ENCODE data around the gene GPRIN2.
A peak's percentile ranks its signal among the peaks of the same experiment; 100 is the strongest.
"Not testable (repeated sequence)": the region's sequence is repeated elsewhere in the genome, so short reads cannot be mapped to it uniquely, and the experiment has no call there.

The GPRIN2 gene

DNA sequence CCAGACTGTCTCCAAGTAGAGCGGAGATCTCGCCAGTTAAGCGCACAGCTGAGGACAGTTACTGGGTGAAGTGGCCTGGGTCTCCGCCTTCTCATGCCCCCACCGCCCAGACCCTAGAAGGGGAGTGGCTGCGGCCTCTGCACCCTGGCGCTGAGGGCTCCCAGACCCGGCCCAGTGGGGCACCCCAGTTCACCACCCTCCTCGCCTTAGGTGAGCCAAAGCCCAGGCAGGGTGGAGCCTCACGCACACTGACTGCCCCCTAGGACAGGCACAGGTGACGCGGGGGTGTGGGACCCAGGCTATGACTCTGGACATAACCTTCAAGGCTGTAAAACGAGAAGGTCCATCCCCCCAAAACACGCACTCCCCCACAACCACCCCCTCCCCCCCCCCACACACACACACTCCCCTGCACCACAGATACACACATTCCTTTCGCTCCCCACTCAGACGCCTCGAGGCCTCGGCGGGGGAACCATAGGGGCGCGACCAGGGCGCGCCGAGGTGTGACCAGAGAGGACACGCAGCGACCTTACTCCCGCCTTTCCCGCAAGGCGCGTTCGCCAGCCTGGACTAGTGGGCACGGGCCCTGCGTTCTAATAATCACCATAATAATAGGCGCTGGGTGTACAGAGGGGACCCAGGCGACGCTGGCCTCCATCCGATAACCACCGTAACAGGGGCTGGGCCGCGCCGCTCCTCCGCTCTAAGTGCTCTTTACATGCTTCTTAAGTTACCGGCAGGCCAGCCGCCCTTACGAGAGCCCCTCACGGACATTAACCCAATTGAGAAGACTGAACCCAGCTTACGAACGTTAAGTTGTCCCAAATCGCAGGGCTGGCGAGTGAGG, 21.4 kb upstream of the GPRIN2 start:
- not testable (repeated sequence) for H3K9me3 Mint-ChIP-seq, H3K4me3 Mint-ChIP-seq, H3K27ac Mint-ChIP-seq, H3K36me3 Mint-ChIP-seq, H3K27me3 Mint-ChIP-seq, ATAC-seq, H3K4me1 Mint-ChIP-seq

DNA sequence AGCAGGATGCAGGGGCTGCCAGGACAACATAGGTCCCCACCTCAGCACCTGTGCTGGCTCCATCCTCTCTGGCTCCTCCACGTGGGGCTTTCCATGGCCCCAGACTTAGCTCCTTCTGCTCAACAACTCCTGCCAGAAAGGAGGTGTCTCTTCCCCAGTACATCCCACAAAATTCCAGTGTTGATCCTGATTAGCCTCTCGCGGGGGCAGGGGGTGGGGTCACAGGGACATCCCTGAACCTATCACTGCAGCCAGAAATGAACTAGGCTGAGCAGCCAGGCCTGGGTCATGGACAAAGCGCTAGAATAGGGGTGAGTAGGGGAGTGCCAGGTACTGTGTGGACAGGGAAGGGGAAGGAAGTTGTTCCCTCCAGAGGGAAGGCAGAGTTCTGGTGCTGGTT, 17.4 kb upstream of the GPRIN2 start:
- H3K4me3 Mint-ChIP-seq, ATAC-seq, H3K4me1 Mint-ChIP-seq, H3K36me3 Mint-ChIP-seq, H3K27ac Mint-ChIP-seq, H3K27me3 Mint-ChIP-seq, H3K9me3 Mint-ChIP-seq: not testable (repeated sequence)

DNA sequence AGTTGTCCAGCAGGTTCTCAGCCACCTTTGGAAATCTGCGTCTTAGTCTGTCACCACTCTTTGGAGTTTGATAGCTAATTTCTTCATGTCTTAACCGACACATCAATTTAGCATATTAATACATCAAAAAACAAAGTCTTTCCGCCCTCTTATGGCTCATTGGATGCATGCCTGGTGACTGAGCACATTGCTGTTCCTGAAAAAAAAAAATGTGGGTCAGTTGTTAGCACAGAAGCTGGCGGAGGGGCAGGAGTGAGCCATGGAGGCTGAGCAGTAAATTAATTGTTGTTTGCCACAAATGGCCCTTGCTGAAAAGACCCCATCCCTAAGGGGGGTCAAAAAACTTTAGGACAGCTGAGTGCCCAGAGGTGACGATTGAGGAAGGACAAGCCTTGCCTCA, 16.9 kb upstream of the GPRIN2 start:
- not testable (repeated sequence) for H3K27ac Mint-ChIP-seq, H3K27me3 Mint-ChIP-seq, H3K36me3 Mint-ChIP-seq, H3K4me1 Mint-ChIP-seq, ATAC-seq, H3K9me3 Mint-ChIP-seq, H3K4me3 Mint-ChIP-seq

- ATAC-seq, H3K9me3 Mint-ChIP-seq, H3K4me3 Mint-ChIP-seq, H3K36me3 Mint-ChIP-seq, H3K27me3 Mint-ChIP-seq, H3K4me1 Mint-ChIP-seq, H3K27ac Mint-ChIP-seq: not testable (repeated sequence)
These were observed 16.3 kb upstream of the GPRIN2 start for GRCh38 chr10:46572765-46573164.

DNA sequence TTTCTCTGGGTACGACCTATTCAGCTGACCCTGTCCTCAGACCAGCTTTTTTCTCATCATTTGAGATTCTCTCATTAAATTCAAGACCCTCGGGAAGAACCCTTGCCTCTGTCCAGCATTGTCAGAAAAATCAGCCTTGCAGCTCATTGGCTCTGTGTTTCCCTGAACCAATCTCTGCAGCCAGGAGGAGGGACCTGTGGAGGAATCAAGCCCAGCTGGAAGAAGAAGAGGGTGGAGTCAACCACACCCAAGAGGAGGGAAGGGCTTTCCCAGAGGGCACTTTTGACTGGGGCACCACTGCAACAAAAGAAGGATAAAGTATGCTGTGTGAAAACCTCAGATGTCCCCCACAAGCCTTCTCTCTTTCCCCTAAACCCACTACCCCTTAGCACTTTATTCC, 14.2 kb upstream of the GPRIN2 start:
- H3K4me3 Mint-ChIP-seq = not testable (repeated sequence)

GRCh38 chr10:46567151-46567550, 10.7 kb upstream of the GPRIN2 start:
- H3K27me3 Mint-ChIP-seq, H3K36me3 Mint-ChIP-seq, H3K4me1 Mint-ChIP-seq, H3K4me3 Mint-ChIP-seq, ATAC-seq, H3K27ac Mint-ChIP-seq, H3K9me3 Mint-ChIP-seq: not testable (repeated sequence)

More for the DNA sequence above, 14.2 kb upstream of the GPRIN2 start:
- not testable (repeated sequence) for H3K9me3 Mint-ChIP-seq, H3K27me3 Mint-ChIP-seq, H3K27ac Mint-ChIP-seq, ATAC-seq, H3K4me1 Mint-ChIP-seq, H3K36me3 Mint-ChIP-seq

- H3K36me3 Mint-ChIP-seq, H3K4me1 Mint-ChIP-seq, H3K9me3 Mint-ChIP-seq, H3K27me3 Mint-ChIP-seq, H3K27ac Mint-ChIP-seq: not testable (repeated sequence)
- ATAC-seq = peak; percentile 74
- peak overlapping the region; percentile 31 for H3K4me3 Mint-ChIP-seq
These were observed 9.3 kb upstream of the GPRIN2 start for GRCh38 chr10:46565591-46566332.

- no peak overlapping the region for H3K27ac Mint-ChIP-seq
- ATAC-seq = peak; percentile 2
- no peak overlapping the region for H3K4me3 Mint-ChIP-seq
- H3K9me3 Mint-ChIP-seq = no peaks in the 10 kb centered on the region
- H3K36me3 Mint-ChIP-seq = no peaks in the 10 kb centered on the region
- peaks cover 7% of the 10 kb centered on the region for H3K4me1 Mint-ChIP-seq
- H3K27me3 Mint-ChIP-seq = no peaks in the 10 kb centered on the region
These were observed 4.5 kb upstream of the GPRIN2 start for GRCh38 chr10:46560952-46561351.

DNA sequence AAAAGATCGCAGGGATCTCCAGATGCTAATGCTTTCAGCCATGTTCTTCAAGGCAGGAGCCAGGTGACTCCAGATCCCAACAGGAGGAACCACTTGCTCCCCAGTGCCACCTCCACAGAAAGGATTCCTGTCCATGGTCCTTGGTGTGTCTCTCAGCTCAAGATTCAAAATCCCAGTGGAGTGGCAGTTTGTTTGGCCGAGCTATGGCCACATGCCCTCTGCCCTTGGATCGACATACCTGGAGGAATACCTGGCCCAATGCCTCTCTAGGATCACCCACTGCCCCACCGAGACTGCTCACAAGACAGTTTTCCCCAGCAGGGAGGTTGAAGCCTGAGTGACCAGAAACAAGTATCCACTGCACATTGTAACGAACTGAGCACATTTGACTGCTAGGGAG, 3.9 kb upstream of the GPRIN2 start:
- no peak overlapping the region for H3K4me3 Mint-ChIP-seq
- H3K27me3 Mint-ChIP-seq = no peaks in the 10 kb centered on the region
- no peak overlapping the region for H3K27ac Mint-ChIP-seq
- ATAC-seq = no peak
- H3K4me1 Mint-ChIP-seq = peaks cover 7% of the 10 kb centered on the region
- no peaks in the 10 kb centered on the region for H3K36me3 Mint-ChIP-seq
- H3K9me3 Mint-ChIP-seq = no peaks in the 10 kb centered on the region

GRCh38 chr10:46559231-46559671, 2.8 kb upstream of the GPRIN2 start:
- H3K4me3 Mint-ChIP-seq = no peak overlapping the region
- no peak overlapping the region for H3K27ac Mint-ChIP-seq
- no peaks in the 10 kb centered on the region for H3K27me3 Mint-ChIP-seq
- no peaks in the 10 kb centered on the region for H3K9me3 Mint-ChIP-seq
- H3K36me3 Mint-ChIP-seq = no peaks in the 10 kb centered on the region
- ATAC-seq = no peak
- peaks cover 7% of the 10 kb centered on the region for H3K4me1 Mint-ChIP-seq

GRCh38 chr10:46558392-46559185, 2.1 kb upstream of the GPRIN2 start:
- no peaks in the 10 kb centered on the region for H3K27me3 Mint-ChIP-seq
- no peaks in the 10 kb centered on the region for H3K36me3 Mint-ChIP-seq
- ATAC-seq = no peak
- no peak overlapping the region for H3K4me3 Mint-ChIP-seq
- H3K4me1 Mint-ChIP-seq = peaks cover 7% of the 10 kb centered on the region
- H3K27ac Mint-ChIP-seq = no peak overlapping the region
- no peaks in the 10 kb centered on the region for H3K9me3 Mint-ChIP-seq

- Mint-ChIP-seq H3K4me3 (no peak overlapping the region), H3K36me3 (no peaks in the 10 kb centered on the region), H3K27me3 (no peaks in the 10 kb centered on the region), H3K9me3 (no peaks in the 10 kb centered on the region), H3K4me1 (peaks cover 7% of the 10 kb centered on the region), H3K27ac (no peak overlapping the region)
- ATAC-seq = no peak
These were observed 1.6 kb upstream of the GPRIN2 start for GRCh38 chr10:46558122-46558391.

DNA sequence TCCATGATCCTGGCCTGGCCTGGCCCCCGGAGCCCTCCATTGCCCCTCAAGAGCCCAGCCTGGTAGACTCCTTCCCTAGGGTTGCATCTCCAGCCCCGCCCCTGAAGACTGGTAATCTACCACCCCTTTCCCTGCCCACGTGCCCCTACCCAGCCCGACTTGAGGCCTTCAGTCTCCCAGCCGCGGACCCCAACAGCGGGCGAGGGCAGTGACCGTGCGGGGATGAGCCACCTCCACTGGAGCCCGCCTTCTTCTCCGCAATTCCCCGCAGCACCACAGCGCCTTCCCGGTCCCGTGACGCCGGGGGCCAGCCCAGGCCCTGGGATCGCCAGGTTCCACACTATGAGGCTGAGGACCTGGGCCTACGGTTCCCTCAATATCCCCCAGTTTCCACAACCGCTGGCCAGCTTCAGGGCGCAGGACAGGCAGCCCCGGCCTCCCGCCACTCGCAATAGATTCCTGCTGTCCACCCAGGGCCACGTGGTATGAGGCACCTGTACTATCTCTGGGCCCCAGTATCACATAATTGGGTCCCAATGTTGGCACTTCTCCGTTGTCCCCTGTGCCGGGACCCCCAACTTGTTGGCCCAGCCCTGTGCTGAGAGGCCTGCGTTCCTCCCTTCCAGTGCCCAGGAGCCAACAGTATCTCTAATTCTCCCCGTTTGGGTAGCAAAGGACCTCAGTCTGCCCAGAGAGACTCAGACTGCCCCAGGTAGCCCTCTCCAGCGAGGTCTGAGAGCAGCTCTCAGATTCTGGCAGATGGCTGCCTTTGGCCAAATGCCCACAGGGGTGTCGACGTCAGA, 1.1 kb upstream of the GPRIN2 start:
- peak overlapping the region; percentile 76 for H3K4me3 Mint-ChIP-seq
- no peaks in the 10 kb centered on the region for H3K36me3 Mint-ChIP-seq
- ATAC-seq = no peak
- peaks cover 7% of the 10 kb centered on the region for H3K4me1 Mint-ChIP-seq
- no peaks in the 10 kb centered on the region for H3K27me3 Mint-ChIP-seq
- no peaks in the 10 kb centered on the region for H3K9me3 Mint-ChIP-seq
- H3K27ac Mint-ChIP-seq = no peak overlapping the region

GRCh38 chr10:46555713-46556514, 544 bp downstream of the GPRIN2 start:
- Mint-ChIP-seq H3K27ac (no peak overlapping the region), H3K4me3 (peak overlapping the region; percentile 34), H3K4me1 (peaks cover 7% of the 10 kb centered on the region), H3K27me3 (no peaks in the 10 kb centered on the region), H3K36me3 (no peaks in the 10 kb centered on the region), H3K9me3 (no peaks in the 10 kb centered on the region)
- ATAC-seq = peak; percentile 3
